KMS-11 (cell line): Measurements from ENCODE around the gene STK33.

Source experiments
- H2AFZ ChIP-seq: fragments of 200-600 bp; sonication (generic); 2 replicates; pipeline ENCODE4 v1.6.1; 2016; ENCODE audit warnings: antibody characterized with exemption, mixed run types, low read depth
- H3K27ac ChIP-seq: fragments of 200-600 bp; sonication (generic); 2 replicates; pipeline ENCODE4 v1.6.1; 2016; ENCODE audit warnings: mild to moderate bottlenecking, mixed run types
- H3K27me3 ChIP-seq: fragments of 200-600 bp; sonication (generic); 2 replicates; pipeline ENCODE4 v1.6.1; 2017; ENCODE audit warnings: mild to moderate bottlenecking, low read depth, mixed run types, moderate library complexity; ENCODE audit not compliant: insufficient read depth
- H3K36me3 ChIP-seq: fragments of 200-600 bp; sonication (generic); 2 replicates; pipeline ENCODE4 v1.6.1; 2017; ENCODE audit warnings: mild to moderate bottlenecking, mixed run types; ENCODE audit not compliant: insufficient read depth
- H3K4me1 ChIP-seq: fragments of 200-600 bp; sonication (generic); 2 replicates; pipeline ENCODE4 v1.6.1; 2016; ENCODE audit warnings: mild to moderate bottlenecking, low read depth, mixed run types; ENCODE audit not compliant: poor library complexity, severe bottlenecking
- H3K4me2 ChIP-seq: fragments of 200-600 bp; sonication (generic); 2 replicates; pipeline ENCODE4 v1.7.0; 2016; ENCODE audit warnings: mild to moderate bottlenecking, mixed run types
- H3K4me3 ChIP-seq: fragments of 200-600 bp; sonication (generic); IDR thresholded peaks from 2 replicates; pipeline ENCODE4 v1.6.1; 2017; ENCODE audit warnings: low read depth, low read length, mixed read lengths; ENCODE audit not compliant: insufficient read depth
- H3K79me2 ChIP-seq: fragments of 200-600 bp; sonication (generic); 2 replicates; pipeline ENCODE4 v1.6.1; 2016; ENCODE audit warnings: low read depth, mixed run types; ENCODE audit not compliant: insufficient read depth
- H3K9ac ChIP-seq: fragments of 200-600 bp; sonication (generic); 2 replicates; pipeline ENCODE4 v1.6.1; 2016; ENCODE audit warnings: mild to moderate bottlenecking, mixed run types
- H4K20me1 ChIP-seq: fragments of 200-600 bp; sonication (generic); 2 replicates; pipeline ENCODE4 v1.6.1; 2016; ENCODE audit warnings: mild to moderate bottlenecking, mixed run types; ENCODE audit not compliant: insufficient read depth
- TF ChIP-seq, protein P1 (sequence below): fragments of 200-600 bp; sonication (generic); conservative IDR thresholded peaks from 2 replicates; pipeline ENCODE4 v1.6.1; 2017; ENCODE audit warnings: low read depth, mild to moderate bottlenecking, antibody characterized with exemption, low read length, moderate library complexity, mixed read lengths

Gene STK33

DNA sequence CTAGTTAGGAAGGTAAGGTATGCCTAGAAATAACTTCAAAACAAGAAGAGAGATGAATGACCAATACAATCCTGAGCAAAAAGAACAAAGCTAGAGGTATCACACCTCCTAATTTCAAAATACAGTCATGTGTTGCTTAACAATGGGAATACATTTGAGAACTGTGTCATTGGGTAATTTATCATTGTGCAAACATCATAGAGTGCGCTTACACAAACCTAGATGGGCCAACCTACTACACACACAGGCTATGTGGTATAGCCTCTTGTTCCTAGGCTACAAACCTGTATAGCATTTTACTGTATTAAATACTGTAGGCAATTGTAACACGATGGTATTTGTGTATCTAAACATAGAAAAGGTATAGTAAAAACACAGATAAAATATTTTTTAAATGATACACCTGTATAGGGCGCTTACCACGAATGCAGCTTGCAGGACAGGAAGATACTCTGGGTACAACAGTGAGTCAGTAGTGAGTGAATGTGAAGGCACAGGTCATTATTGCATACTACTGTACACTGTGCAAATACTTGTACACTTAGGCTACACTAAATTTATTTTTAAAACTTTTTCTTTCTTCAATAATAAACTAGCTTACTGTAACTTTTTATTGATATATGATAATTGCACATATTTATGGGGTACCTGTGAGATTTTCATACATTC is 48.2 kb downstream of the STK33 start:
- Histone ChIP-seq H3K27me3 (no peaks in the 10 kb centered on the region), H3K79me2 (no peaks in the 10 kb centered on the region)

DNA sequence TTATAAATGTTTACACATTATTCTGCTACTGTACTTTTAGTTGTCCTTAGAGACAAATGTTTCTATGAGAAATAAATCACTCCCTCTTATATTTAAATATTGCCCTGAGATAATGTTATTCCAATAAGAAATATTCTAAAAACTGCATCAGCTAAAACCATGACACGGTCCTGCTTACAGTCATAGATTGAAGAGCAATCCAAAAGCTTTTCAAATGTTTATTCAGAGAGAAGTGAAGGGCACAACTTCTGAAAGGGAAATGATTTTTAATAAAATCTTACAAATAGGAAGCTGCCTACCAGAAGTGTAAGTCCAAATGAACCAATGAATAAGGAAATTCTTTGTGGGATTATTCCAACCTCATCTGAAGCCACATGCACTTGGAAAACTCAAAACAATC is 49.2 kb downstream of the STK33 start:
- no peaks in the 10 kb centered on the region for H3K36me3 ChIP-seq
- no peak overlapping the region for H2AFZ ChIP-seq
- H3K4me2 ChIP-seq: no peak overlapping the region
- H3K4me3 ChIP-seq: no peak overlapping the region
- H3K9ac ChIP-seq: no peak overlapping the region
- H4K20me1 ChIP-seq: no peaks in the 10 kb centered on the region
- no peaks in the 10 kb centered on the region for H3K27me3 ChIP-seq
- H3K27ac ChIP-seq: no peak overlapping the region
- no peaks in the 10 kb centered on the region for H3K79me2 ChIP-seq
- TF ChIP-seq, protein P1, sequence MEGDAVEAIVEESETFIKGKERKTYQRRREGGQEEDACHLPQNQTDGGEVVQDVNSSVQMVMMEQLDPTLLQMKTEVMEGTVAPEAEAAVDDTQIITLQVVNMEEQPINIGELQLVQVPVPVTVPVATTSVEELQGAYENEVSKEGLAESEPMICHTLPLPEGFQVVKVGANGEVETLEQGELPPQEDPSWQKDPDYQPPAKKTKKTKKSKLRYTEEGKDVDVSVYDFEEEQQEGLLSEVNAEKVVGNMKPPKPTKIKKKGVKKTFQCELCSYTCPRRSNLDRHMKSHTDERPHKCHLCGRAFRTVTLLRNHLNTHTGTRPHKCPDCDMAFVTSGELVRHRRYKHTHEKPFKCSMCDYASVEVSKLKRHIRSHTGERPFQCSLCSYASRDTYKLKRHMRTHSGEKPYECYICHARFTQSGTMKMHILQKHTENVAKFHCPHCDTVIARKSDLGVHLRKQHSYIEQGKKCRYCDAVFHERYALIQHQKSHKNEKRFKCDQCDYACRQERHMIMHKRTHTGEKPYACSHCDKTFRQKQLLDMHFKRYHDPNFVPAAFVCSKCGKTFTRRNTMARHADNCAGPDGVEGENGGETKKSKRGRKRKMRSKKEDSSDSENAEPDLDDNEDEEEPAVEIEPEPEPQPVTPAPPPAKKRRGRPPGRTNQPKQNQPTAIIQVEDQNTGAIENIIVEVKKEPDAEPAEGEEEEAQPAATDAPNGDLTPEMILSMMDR: no peak
- no peaks in the 10 kb centered on the region for H3K4me1 ChIP-seq

More for the DNA sequence above, 48.2 kb downstream of the STK33 start:
- Histone ChIP-seq H2AFZ (no peak overlapping the region), H4K20me1 (no peaks in the 10 kb centered on the region), H3K9ac (no peak overlapping the region), H3K27ac (no peak overlapping the region), H3K4me3 (no peak overlapping the region), H3K36me3 (no peaks in the 10 kb centered on the region), H3K4me2 (no peak overlapping the region), H3K4me1 (no peaks in the 10 kb centered on the region)
- TF ChIP-seq, protein P1: no peak

DNA sequence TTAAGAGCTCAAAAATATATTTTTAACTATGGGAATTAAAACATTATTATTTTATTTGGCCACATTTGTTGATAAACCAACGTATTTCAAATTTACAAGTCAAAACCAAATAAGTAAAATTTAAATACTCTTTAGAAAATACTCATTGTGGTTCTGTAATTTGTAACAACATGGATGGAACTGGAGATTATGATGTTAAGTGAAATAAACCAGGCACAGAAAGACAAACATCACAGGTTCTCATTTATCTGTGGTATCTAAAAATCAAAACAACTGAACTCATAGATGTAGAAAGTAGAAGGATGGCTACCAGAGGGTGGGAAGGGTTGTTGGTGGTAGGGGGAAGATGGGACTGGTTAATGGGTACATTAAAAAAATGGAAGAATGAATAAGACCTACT is 50.8 kb downstream of the STK33 start:
- no peak overlapping the region for H3K9ac ChIP-seq
- no peaks in the 10 kb centered on the region for H3K4me1 ChIP-seq
- TF ChIP-seq, protein P1: no peak
- H3K27ac ChIP-seq: no peak overlapping the region
- no peaks in the 10 kb centered on the region for H3K79me2 ChIP-seq
- no peak overlapping the region for H2AFZ ChIP-seq
- H3K36me3 ChIP-seq: no peaks in the 10 kb centered on the region
- no peak overlapping the region for H3K4me2 ChIP-seq
- H3K27me3 ChIP-seq: no peaks in the 10 kb centered on the region
- H4K20me1 ChIP-seq: no peaks in the 10 kb centered on the region
- H3K4me3 ChIP-seq: no peak overlapping the region

DNA sequence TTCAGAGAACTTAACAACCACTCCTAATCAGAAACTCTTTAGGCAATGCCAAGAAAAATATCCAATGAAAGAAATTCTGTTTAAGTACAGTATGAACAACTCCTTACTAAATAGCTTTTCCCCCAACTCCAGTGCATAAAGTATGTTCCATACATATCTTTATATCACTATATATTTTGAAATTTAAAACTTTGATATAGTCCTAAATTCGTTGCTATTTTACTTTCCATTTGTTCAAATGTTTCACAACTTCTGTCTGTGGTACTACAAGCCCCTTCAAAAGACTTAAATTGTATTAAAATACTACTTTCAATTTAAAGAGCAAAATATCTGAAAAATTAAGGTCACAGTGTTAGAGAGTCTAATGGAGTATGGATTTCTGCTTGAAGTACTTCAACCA is 52.6 kb downstream of the STK33 start:
- Histone ChIP-seq H3K27ac (no peak overlapping the region), H3K27me3 (no peaks in the 10 kb centered on the region), H3K4me2 (no peak overlapping the region), H3K79me2 (no peaks in the 10 kb centered on the region), H3K4me3 (no peak overlapping the region), H3K36me3 (no peaks in the 10 kb centered on the region), H4K20me1 (no peaks in the 10 kb centered on the region; the same call in 1 of the 2 replicates), H3K4me1 (no peaks in the 10 kb centered on the region), H2AFZ (no peak overlapping the region), H3K9ac (no peak overlapping the region)
- TF ChIP-seq, protein P1: no peak
